ENCODE results near the gene TRAPPC12.
"Not testable (repeated sequence)": the region's sequence is repeated elsewhere in the genome, so short reads cannot be mapped to it uniquely, and the experiment has no call there.

TRAPPC12 gene

DNA sequence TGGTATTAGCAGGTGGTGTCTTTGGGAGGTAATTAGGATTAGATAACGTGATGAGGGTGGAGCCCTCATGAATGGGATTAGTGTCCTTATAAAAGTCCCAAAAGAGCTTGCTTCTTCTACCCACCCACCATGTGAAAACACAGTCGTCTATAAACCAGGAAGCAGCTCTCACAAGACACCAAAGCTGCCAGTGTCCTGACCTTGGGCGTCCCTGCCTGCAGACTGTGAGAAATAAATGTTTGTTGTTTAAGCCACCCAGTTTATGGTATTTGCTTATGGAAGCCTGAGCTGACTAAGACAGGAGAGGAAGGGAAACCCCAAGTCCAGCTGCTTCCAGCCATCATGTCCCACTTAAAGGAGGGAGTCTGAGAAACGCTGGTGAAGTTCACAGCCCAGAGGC lies 126.3 kb downstream of the TRAPPC12 start:
- no peak for DNase-seq (ENCODE audit: low read depth)

GRCh38 chr2:3512086-3512485 lies 132.6 kb downstream of the TRAPPC12 start:
- no peak for DNase-seq (ENCODE audit: low read depth)

DNA sequence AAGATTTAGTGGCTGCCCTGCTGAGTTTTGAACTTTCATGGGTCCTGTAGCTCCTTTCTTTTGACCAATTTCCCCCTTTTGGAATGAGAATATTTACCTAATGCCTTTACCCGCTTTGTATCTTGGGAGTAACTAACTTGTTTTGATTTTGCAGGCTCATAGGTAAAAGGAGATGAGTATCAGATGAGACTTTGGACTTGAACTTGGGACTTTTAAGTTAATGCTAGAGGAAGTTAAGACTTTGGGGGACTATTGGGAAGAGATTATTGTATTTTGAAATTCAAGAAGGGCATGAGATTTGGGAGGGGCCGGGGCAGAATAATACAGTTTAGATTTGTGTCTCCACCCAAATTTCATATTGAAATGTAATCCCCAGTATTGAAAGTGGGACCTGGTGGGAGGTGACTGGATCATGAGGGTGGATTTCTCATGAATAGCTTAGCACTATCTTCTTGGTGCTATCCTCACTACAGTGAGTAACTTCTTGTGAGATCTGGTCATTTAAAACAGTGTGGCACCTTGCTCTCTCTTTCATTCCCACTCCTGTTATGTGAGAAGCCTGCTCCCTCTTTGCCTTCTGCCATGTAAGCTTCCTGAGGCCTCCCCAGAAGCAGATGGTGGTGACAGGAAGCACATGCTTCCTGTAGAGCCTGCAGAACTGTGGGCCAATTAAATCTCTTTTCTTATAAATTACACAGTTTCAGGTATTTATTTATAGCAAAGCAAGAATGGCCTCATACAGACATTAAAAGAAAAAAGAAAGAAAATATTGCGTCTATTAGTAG lies 133.7 kb downstream of the TRAPPC12 start:
- DNase-seq (ENCODE audit: low read depth): no peak

- not testable (repeated sequence) for DNase-seq (ENCODE audit: low read depth)
Observed at GRCh38 chr2:3515438-3515837, 135.9 kb downstream of the TRAPPC12 start.

DNA sequence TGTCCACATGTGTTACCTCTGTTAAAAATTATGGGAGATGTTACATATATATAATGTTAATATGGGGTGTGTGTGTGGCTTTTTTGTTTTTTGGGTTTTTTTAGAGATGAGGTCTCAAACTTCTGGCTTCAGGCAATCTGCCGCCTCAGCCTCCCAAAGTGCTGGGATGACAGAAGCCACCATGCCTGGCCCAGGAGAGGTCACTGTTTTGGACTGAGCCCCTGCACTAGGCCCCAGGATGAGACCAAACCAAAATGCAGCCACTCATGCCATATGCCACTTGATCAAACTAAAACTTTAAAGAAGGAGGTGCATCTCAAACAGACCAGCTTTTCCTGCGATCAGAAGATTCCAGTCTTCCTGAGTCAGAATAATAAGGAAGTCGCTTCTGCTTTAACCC lies 137.3 kb downstream of the TRAPPC12 start:
- DNase-seq (ENCODE audit: low read depth): no peak

DNA sequence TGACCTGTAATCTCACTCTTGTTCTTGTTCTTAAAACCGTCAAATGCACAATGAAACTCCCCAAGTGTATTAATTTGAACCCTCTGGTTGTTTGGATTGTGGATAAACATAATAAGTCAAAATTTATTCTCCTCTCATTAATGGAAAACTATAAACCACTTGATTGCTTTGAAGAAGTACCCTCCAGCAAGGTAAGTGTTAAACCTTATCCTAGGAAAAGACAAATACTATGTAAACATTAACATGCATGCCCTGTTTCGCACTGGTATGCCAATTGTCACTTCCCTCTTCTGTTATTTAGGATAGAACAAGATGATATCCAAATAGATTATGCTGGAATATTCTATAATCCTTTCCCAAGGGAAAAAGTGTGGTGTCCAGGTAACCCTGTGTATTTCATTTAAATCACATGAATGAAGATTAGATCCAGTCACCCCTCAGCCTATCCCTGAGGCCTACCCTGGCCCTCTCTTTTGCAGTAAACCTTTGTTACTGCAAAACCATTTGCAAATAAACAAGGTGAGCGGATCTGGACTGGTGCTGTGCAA lies 138.5 kb downstream of the TRAPPC12 start:
- no peak for DNase-seq (ENCODE audit: low read depth)

GRCh38 chr2:3518496-3519254 lies 139.2 kb downstream of the TRAPPC12 start:
- DNase-seq (ENCODE audit: low read depth): peak; percentile 98

- DNase-seq (ENCODE audit: low read depth): peak; percentile 73
Observed at GRCh38 chr2:3519255-3520205, 140.0 kb downstream of the TRAPPC12 start, which contains the start of gene ADI1. Gene ADI1, minus strand, starts transcription at chr2:3519531. Its CDS starts 44 bp downstream, at chr2:3519487.

- DNase-seq (ENCODE audit: low read depth): no peak
Observed at GRCh38 chr2:3520591-3520990, 141.1 kb downstream of the TRAPPC12 start.

DNA sequence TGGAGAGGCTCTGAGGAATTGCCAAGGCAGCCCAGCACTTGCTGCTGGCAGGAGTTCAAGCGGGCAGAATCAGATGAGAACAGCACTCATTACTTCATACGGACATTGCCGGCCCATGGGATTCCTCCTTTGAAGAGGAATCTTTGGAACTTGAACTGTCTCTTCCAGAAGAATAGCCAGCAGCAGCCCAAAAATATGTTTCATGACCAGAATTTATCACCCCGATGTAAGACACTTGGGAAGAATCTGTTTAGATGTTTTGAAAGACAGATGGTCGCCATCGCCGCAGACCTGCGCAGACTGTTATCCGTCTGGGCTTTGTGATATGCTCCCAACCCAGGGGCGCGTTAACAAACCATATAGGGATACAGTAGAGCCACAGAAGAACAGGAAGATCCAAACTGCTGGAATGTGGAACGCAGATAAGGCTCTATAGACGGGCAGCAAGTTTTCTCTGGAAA lies 143.5 kb downstream of the TRAPPC12 start:
- DNase-seq (ENCODE audit: low read depth): no peak

DNA sequence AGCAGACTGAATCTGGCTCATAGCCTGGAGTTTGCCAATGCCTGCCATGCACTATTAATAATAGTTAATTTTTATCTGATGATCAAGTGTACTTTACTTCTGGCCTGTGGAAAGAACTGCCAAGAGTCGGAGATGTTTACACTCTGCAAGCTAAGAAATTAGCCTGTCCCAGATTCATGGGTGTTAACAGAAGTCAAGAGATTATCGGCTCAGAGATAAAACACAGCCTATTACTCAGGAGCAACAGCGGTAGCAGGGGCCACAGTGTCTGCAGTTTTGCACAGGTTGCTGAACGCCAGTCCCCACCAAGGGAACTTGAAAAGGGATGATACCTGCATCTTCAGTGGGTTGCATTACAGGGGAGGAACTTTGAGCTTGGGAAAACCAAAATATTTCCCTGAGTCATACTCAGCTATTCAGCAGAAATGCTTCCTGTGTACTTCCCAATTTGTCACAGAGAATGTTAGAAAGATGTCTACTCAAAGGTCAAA lies 144.1 kb downstream of the TRAPPC12 start:
- DNase-seq (ENCODE audit: low read depth): no peak

- no peak for DNase-seq (ENCODE audit: low read depth)
Observed at GRCh38 chr2:3526871-3527270, 147.4 kb downstream of the TRAPPC12 start.

GRCh38 chr2:3527886-3528785 lies 148.6 kb downstream of the TRAPPC12 start:
- DNase-seq (ENCODE audit: low read depth): no peak

Measured in activated T-cell treated with anti-CD3 and anti-CD28 coated beads for 24 hours (primary cell).